H7 (cell line): Measurements from ENCODE around the gene IDH3G. TPM values are rescaled to one million over a fixed set of nuclear protein-coding genes. Genes with fewer than 3 reads are reported as not detected.

Source experiments
- DNase-seq: peaks from one replicate; pipeline ENCODE4 v3.0.0; 2012
- H3K27me3 ChIP-seq: 2 replicates; pipeline ENCODE4 v1.6.0; 2011; ENCODE audit warnings: mild to moderate bottlenecking, low read length; ENCODE audit not compliant: control insufficient read depth, insufficient read depth
- H3K36me3 ChIP-seq: replicated peaks from 2 replicates; pipeline ENCODE4 v1.5.1; 2011; ENCODE audit warnings: low read length; ENCODE audit not compliant: control insufficient read depth, insufficient read depth
- H3K4me3 ChIP-seq: 2 replicates; pipeline ENCODE4 v1.5.1; 2011; ENCODE audit warnings: low read depth, mild to moderate bottlenecking, control low read depth, low read length, moderate library complexity; ENCODE audit not compliant: insufficient read depth
- total RNA-seq: library from RNA; depleted of rRNA; stranded (reverse); fragments of >200 nt; shearing (Covaris generic); gene quantifications from 2 replicates; pipeline ENCODE4 v1.2.3, GENCODE V29; 2014

The IDH3G gene
- total RNA-seq, 1 experiment from 2014 or later: 76.2 TPM

GRCh38 chrX:153786669-153787068 lies 7.5 kb downstream of the IDH3G start:
- no peak for DNase-seq
- H3K27me3 ChIP-seq: no peaks in the 10 kb centered on the region
- H3K36me3 ChIP-seq: no peaks in the 10 kb centered on the region; the same call in 1 of the 2 replicates
- H3K4me3 ChIP-seq: no peak overlapping the region

- no peaks in the 10 kb centered on the region for H3K27me3 ChIP-seq
- no peak overlapping the region for H3K4me3 ChIP-seq
- no peak for DNase-seq
- H3K36me3 ChIP-seq: no peaks in the 10 kb centered on the region; the same call in 1 of the 2 replicates
Observed at GRCh38 chrX:153784325-153784967, 9.7 kb downstream of the IDH3G start.

- Histone ChIP-seq H3K36me3 (no peaks in the 10 kb centered on the region; the same call in 1 of the 2 replicates), H3K27me3 (no peaks in the 10 kb centered on the region), H3K4me3 (no peak overlapping the region)
- DNase-seq: no peak
Observed at GRCh38 chrX:153783378-153784013, 10.7 kb downstream of the IDH3G start.

GRCh38 chrX:153782871-153783270 lies 11.3 kb downstream of the IDH3G start:
- Histone ChIP-seq H3K36me3 (no peaks in the 10 kb centered on the region; the same call in 1 of the 2 replicates), H3K27me3 (no peaks in the 10 kb centered on the region), H3K4me3 (no peak overlapping the region)
- no peak for DNase-seq

- peak; percentile 85 for DNase-seq
- Histone ChIP-seq H3K36me3 (no peaks in the 10 kb centered on the region; the same call in 1 of the 2 replicates), H3K4me3 (no peak overlapping the region), H3K27me3 (no peaks in the 10 kb centered on the region)
Observed at GRCh38 chrX:153782313-153782712, 11.9 kb downstream of the IDH3G start.

GRCh38 chrX:153781428-153782047 lies 12.6 kb downstream of the IDH3G start:
- DNase-seq: no peak
- Histone ChIP-seq H3K27me3 (no peaks in the 10 kb centered on the region), H3K4me3 (no peak overlapping the region), H3K36me3 (no peaks in the 10 kb centered on the region)

- no peak within 1 kb of the TSS for H3K4me3 ChIP-seq
Observed at GRCh38 chrX:153780678-153781427, 13.3 kb downstream of the IDH3G start, which contains the start of gene SRPK3. Gene SRPK3 (plus strand): TSS chrX:153781041. CDS start chrX:153781087, 46 bp downstream.

GRCh38 chrX:153779891-153780677 lies 14.1 kb downstream of the IDH3G start:
- H3K27me3 ChIP-seq: no peaks in the 10 kb centered on the region
- H3K36me3 ChIP-seq: no peaks in the 10 kb centered on the region
- H3K4me3 ChIP-seq: no peak overlapping the region
- no peak for DNase-seq

More at GRCh38 chrX:153780678-153781427, 13.3 kb downstream of the IDH3G start, which contains the start of gene SRPK3:
- no peaks in the 10 kb centered on the region for H3K36me3 ChIP-seq
- DNase-seq: no peak
- H3K27me3 ChIP-seq: no peaks in the 10 kb centered on the region

GRCh38 chrX:153778684-153779101 lies 15.5 kb downstream of the IDH3G start:
- no peaks in the 10 kb centered on the region for H3K27me3 ChIP-seq
- DNase-seq: no peak
- H3K36me3 ChIP-seq: no peaks in the 10 kb centered on the region
- H3K4me3 ChIP-seq: no peak overlapping the region

- peak; percentile 63 for DNase-seq
- no peak overlapping the region for H3K4me3 ChIP-seq
- H3K36me3 ChIP-seq: no peaks in the 10 kb centered on the region
- no peaks in the 10 kb centered on the region for H3K27me3 ChIP-seq
Observed at GRCh38 chrX:153778181-153778580, 16.0 kb downstream of the IDH3G start.

GRCh38 chrX:153777261-153778090 lies 16.7 kb downstream of the IDH3G start:
- H3K27me3 ChIP-seq: no peaks in the 10 kb centered on the region
- peak; percentile 62 for DNase-seq
- H3K4me3 ChIP-seq: no peak overlapping the region
- H3K36me3 ChIP-seq: no peaks in the 10 kb centered on the region

- Histone ChIP-seq H3K36me3 (no peaks in the 10 kb centered on the region), H3K4me3 (no peak overlapping the region), H3K27me3 (no peaks in the 10 kb centered on the region)
- peak; percentile 75 for DNase-seq
Observed at GRCh38 chrX:153776611-153777045, 17.5 kb downstream of the IDH3G start.

GRCh38 chrX:153776120-153776599 lies 18.0 kb downstream of the IDH3G start:
- no peaks in the 10 kb centered on the region for H3K27me3 ChIP-seq
- DNase-seq: peak; percentile 59
- no peaks in the 10 kb centered on the region for H3K36me3 ChIP-seq
- H3K4me3 ChIP-seq: no peak overlapping the region
